Central memory CD4-positive, alpha-beta T cell (primary cell): Measurements from ENCODE around the gene RNPEP.
"Not testable (repeated sequence)": the region's sequence is repeated elsewhere in the genome, so short reads cannot be mapped to it uniquely, and the experiment has no call there.

Experiments
- DNase-seq: peaks from one replicate; pipeline ENCODE4 v3.0.0; 2022

Gene RNPEP

DNA sequence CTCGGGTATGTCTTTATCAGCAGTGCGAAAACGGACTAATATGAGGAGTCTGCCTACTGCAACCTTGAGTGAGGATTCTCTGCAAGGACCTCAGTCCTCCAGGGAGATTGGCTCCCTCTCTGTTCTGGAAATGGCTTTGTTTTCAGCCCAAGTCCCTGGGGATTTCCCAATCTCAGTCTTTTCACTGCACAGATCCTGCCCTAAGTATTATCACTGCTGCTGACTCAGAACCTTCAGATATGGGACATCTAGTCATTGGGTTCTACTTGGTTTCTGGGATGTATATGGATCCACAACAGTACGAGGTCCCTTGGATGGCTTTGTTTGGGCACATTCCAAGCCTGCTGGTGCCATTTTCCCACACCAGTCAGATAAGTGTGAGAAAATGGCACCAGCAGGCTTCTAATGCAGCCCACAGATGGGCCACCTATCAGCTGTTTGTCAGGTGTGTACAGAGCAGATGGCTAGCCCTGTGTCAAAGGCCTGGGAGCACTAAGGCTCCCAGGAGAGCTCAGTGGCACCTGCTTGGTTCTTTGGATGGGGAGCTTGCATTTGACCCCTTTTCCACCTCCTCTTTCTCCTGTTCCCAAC is 55.4 kb downstream of the RNPEP start:
- no peak for DNase-seq

GRCh38 chr1:202038688-202039346 is 56.4 kb downstream of the RNPEP start:
- DNase-seq = no peak

DNA sequence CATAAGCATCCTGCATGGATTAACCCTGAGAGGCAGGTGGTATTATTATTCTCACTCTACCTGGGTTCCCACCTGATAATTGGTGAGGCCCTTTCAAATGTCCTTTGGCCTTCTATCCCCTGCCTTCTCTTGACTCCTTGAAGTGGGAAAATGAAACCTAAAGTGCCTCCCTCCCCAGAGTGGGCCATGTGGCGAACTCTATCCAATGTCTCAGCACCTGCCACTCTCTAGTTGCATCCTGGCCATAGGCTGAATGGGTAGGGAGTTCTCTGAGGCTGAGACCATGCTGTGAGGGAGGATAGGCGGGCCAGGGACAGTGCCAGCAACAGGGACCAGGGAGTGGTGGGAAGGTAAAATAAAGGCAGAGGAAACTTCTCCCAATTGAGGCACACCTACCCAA is 63.3 kb downstream of the RNPEP start:
- DNase-seq = no peak

- no peak for DNase-seq
These were observed 63.8 kb downstream of the RNPEP start for GRCh38 chr1:202046227-202046626.

- no peak for DNase-seq
These were observed 64.6 kb downstream of the RNPEP start for GRCh38 chr1:202046748-202047708.

DNA sequence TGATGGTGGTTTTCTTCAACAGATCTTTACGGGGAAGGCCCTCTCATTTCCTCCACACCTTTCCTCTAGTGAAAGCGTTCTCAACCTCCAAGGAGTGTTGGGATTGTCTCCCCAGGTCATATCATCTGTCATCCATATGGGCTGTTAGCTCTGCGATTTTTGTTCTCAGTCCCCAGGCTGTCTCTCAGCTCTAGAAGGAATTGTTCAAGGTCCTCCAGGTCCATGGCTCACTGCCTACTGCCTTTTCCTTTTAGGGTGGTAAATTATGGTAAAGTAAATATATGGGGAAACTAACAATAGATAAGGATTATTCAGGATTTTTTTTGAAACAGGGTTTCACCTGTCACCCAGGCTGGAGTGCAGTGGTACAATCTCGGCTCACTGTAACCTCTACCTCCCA is 65.5 kb downstream of the RNPEP start:
- no peak for DNase-seq

- DNase-seq = no peak
These were observed 66.7 kb downstream of the RNPEP start for GRCh38 chr1:202049129-202049528.

GRCh38 chr1:202054094-202054493 is 71.6 kb downstream of the RNPEP start:
- no peak for DNase-seq

DNA sequence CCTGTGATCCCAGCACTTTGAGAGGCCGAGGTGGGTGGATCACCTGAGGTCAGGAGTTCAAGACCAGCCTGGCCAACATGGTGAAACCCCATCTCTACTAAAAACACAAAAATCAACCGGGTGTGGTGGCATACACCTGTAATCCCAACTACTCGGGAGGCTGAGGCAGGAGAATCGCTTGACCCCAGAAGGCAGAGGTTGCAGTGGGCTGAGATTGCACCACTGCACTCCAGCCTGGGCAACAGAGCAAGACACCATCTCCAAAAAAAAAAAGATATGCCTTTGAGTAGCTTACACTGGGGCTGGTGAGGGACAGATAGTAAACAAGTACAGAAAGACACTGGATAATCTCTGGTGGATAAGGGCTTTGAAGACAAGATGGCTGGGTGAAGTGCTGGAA is 72.2 kb downstream of the RNPEP start:
- DNase-seq = not testable (repeated sequence)
